Activated CD8-positive, alpha-beta T cell treated with anti-CD3 and anti-CD28 coated beads for 36 hours (primary cell): ENCODE measurements around the gene SPTBN1. TPM values are rescaled to one million over a fixed set of nuclear protein-coding genes. Genes with fewer than 3 reads are reported as not detected.

Experiments used
- ATAC-seq: fragments of 200-7000 bp; cut with Tn5 transposase; one replicate; pipeline ENCODE4 v1.10.0; 2021; ENCODE audit warnings: mild to moderate bottlenecking, moderate library complexity
- CTCF ChIA-PET: fragments of 350-600 bp; sonication (Branson Sonifier 250); formaldehyde crosslinking; loops from one replicate; lab custom pipeline; 2021; ENCODE audit warnings: antibody characterized with exemption; lab: Charles Lee
- POLR2A ChIA-PET: fragments of 350-600 bp; sonication (Branson Sonifier 250); formaldehyde crosslinking; loops from one replicate; lab custom pipeline; 2021; ENCODE audit warnings: antibody characterized with exemption; lab: Charles Lee
- DNase-seq: peaks from one replicate; pipeline ENCODE4 v3.0.0-alpha.2; 2020
- H3K27ac Mint-ChIP-seq: one replicate; pipeline ENCODE4 v1.8.0; 2021; ENCODE audit warnings: mild to moderate bottlenecking, mixed read lengths
- H3K27me3 Mint-ChIP-seq: one replicate; pipeline ENCODE4 v1.8.0; 2021; ENCODE audit warnings: mixed read lengths
- H3K36me3 Mint-ChIP-seq: one replicate; pipeline ENCODE4 v1.8.0; 2021; ENCODE audit warnings: low read depth, mixed read lengths
- H3K4me1 Mint-ChIP-seq: one replicate; pipeline ENCODE4 v1.8.0; 2021; ENCODE audit warnings: low read depth, mixed read lengths
- H3K4me3 Mint-ChIP-seq: one replicate; pipeline ENCODE4 v1.8.0; 2021; ENCODE audit warnings: mild to moderate bottlenecking, moderate library complexity, mixed read lengths
- H3K9me3 Mint-ChIP-seq: one replicate; pipeline ENCODE4 v1.8.0; 2021; ENCODE audit warnings: mixed read lengths
- CTCF ChIP-seq: fragments of 200-600 bp; IDR thresholded peaks from one replicate; pipeline ENCODE4 v1.8.0; 2022; ENCODE audit warnings: antibody characterized with exemption, mild to moderate bottlenecking
- intact Hi-C: fragments of 100-400 bp; cut with micrococcal nuclease; formaldehyde crosslinking; loops from one replicate; pipeline ENCODE4 v1.10.0; 2022
- total RNA-seq, 2 experiments: library from RNA; stranded (reverse); gene quantifications; one replicate each; pipeline ENCODE4 v1.2.3, GENCODE V29; 2021

SPTBN1 gene
- total RNA-seq, 2 experiments from 2014 or later, result 91.8 to 91.9 TPM

DNA sequence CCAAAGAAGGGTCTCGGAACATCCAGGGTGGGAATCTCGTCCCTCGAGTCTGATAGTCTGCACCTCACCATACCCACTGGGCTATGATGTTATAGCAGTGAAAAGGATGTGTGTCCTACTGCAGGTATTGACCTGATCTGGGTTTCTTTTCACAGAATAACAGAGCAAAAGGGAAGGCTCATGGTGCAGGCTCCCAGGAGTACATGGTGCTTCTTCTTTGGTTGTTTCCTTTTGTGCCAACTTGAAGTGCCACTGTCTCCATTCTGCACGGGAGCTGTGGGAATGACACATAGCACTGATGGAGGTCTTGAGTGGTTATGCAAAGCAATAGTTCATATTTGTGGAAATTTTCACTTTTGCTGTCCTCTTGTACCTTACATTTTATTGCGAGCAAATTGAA lies 195.2 kb downstream of the SPTBN1 start:
- Mint-ChIP-seq H3K4me3 (no peak overlapping the region), H3K27me3 (no peaks in the 10 kb centered on the region), H3K36me3 (peaks cover 58% of the 10 kb centered on the region), H3K4me1 (peaks cover 8% of the 10 kb centered on the region), H3K9me3 (no peaks in the 10 kb centered on the region), H3K27ac (no peak overlapping the region)
- ATAC-seq, result no peak
- TF ChIP-seq CTCF, result no peak
- ChIA-PET POLR2A (interaction anchor here (1.1 to 1.4 kb wide), 3 partner anchors 14 to 91 kb away, joined by 3 to 4 read pairs (median 3); no protein-coding TSS in a partner anchor), CTCF (interaction anchor here (1.3 to 2.9 kb wide), 3 partner anchors 12 to 53 kb away, joined by 5 to 14 read pairs (median 8); no protein-coding TSS in a partner anchor)
- intact Hi-C loops, result no loop called here
- DNase-seq, result no peak

GRCh38 chr2:54652540-54652939 lies 196.4 kb downstream of the SPTBN1 start:
- peaks cover 8% of the 10 kb centered on the region for H3K4me1 Mint-ChIP-seq
- no peaks in the 10 kb centered on the region for H3K9me3 Mint-ChIP-seq
- no peaks in the 10 kb centered on the region for H3K27me3 Mint-ChIP-seq
- peak; percentile 70 for ATAC-seq
- ChIA-PET CTCF (interaction anchor here (0.6 to 2.9 kb wide), 5 partner anchors 11 to 130 kb away, joined by 3 to 14 read pairs (median 5); no protein-coding TSS in a partner anchor), POLR2A (interaction anchor here (0.7 to 1.4 kb wide), 4 partner anchors 16 to 1028 kb away, joined by 3 to 4 read pairs (median 3); no protein-coding TSS in a partner anchor)
- TF ChIP-seq CTCF, result no peak
- H3K4me3 Mint-ChIP-seq, result no peak overlapping the region
- DNase-seq, result no peak
- intact Hi-C loops, result no loop called here
- peaks cover 49% of the 10 kb centered on the region for H3K36me3 Mint-ChIP-seq
- H3K27ac Mint-ChIP-seq, result peak overlapping the region; percentile 22

DNA sequence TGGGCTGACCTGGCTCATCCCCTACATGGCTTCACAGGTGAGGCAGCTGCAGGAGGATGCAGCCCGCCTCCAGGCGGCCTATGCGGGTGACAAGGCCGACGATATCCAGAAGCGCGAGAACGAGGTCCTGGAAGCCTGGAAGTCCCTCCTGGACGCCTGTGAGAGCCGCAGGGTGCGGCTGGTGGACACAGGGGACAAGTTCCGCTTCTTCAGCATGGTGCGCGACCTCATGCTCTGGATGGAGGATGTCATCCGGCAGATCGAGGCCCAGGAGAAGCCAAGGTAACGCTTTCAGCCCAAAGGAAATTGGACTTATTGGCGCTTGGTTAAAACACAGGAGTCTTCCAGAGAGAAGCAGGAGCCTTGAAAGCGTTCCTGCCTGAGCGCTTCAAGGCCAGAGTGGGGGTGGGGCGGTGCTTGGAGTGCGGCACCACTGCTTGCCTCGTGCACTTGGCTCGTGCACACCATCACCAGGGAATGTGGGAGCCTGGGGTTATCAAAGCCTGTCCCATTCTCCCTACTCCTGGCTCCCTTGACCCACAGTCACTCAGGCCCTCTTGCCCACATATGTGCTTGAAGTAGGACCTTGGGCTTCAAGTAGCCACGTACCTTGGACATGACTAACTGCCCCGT lies 197.6 kb downstream of the SPTBN1 start:
- H3K9me3 Mint-ChIP-seq, result no peaks in the 10 kb centered on the region
- DNase-seq, result no peak
- peaks cover 55% of the 10 kb centered on the region for H3K36me3 Mint-ChIP-seq
- no peak overlapping the region for H3K4me3 Mint-ChIP-seq
- no peak overlapping the region for H3K27ac Mint-ChIP-seq
- CTCF ChIA-PET, result interaction anchor here (1.1 to 5.5 kb wide), 3 partner anchors 50 to 130 kb away, joined by 7 to 71 read pairs (median 40); no protein-coding TSS in a partner anchor
- POLR2A ChIA-PET, result no interaction called here
- intact Hi-C loops, result no loop called here
- no peak for ATAC-seq
- no peaks in the 10 kb centered on the region for H3K27me3 Mint-ChIP-seq
- no peak for TF ChIP-seq CTCF
- H3K4me1 Mint-ChIP-seq, result peaks cover 19% of the 10 kb centered on the region

GRCh38 chr2:54655046-54655809 lies 199.1 kb downstream of the SPTBN1 start:
- H3K4me1 Mint-ChIP-seq, result peaks cover 19% of the 10 kb centered on the region
- H3K36me3 Mint-ChIP-seq, result peaks cover 48% of the 10 kb centered on the region
- POLR2A ChIA-PET, result interaction anchor here (0.9 to 1.3 kb wide), 2 partner anchors 95 to 126 kb away, joined by 3 to 4 read pairs; no protein-coding TSS in a partner anchor
- no peaks in the 10 kb centered on the region for H3K27me3 Mint-ChIP-seq
- CTCF ChIA-PET, result interaction anchor here (1.0 to 5.5 kb wide), 5 partner anchors 10 to 132 kb away, joined by 3 to 71 read pairs (median 28); no protein-coding TSS in a partner anchor
- no peak overlapping the region for H3K27ac Mint-ChIP-seq
- intact Hi-C loops, result no loop called here
- no peaks in the 10 kb centered on the region for H3K9me3 Mint-ChIP-seq
- ATAC-seq (no peak), DNase-seq (no peak)
- no peak overlapping the region for H3K4me3 Mint-ChIP-seq
- TF ChIP-seq CTCF, result no peak
